Measurements from ENCODE around the gene PLXNA2. TPM values are rescaled to one million over a fixed set of nuclear protein-coding genes. Genes with fewer than 3 reads are reported as not detected.
A peak's percentile ranks its signal among the peaks of the same experiment; 100 is the strongest.

The PLXNA2 gene
- total RNA-seq, 4 donors from 2014 or later, result 19.8 to 41.6 (median 27.9) TPM

DNA sequence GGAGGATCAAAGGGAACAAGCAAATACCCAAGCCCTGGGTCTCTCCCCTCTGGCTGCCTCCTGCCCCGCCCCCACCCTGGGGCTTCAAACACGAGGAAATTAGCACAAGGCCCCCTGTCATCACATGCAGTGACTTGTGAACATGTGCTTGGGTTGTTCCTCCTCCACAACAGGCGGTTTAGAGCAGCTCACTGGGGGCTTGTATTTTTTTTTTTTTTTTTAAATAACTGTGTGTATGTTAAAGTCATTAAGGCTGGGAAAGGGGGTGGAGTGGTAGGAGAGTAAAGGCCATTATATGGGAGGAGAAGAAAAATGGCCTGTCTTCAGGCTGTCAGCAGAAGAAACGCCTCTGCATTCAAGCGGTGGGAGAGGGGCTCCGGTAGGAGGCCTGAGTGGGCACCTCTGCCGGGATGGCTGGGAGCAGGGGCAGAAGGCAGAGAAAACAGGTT is 64.2 kb downstream of the PLXNA2 start:
- intact Hi-C loops (cut with DNase I), result loop anchor here (5.0 kb wide), 1 partner anchor 57 kb away; no protein-coding TSS in a partner anchor
- WGBS, result 61% methylated on average over 7 of the region's 7 CpGs
- Histone ChIP-seq H3K9me3 (no peaks in the 10 kb centered on the region), H3K27me3 (no peaks in the 10 kb centered on the region), H3K27ac (replicated peaks in 1 of 4) (peak overlapping the region in 3 of 4 donors; percentile 44 to 83 (median 57)), H3K4me1 (peaks cover 66 to 94% (median 87%) of the 10 kb centered on the region in 4 donors), H3K36me3 (no peaks in the 10 kb centered on the region), H3K4me3 (no peak overlapping the region)
- TF ChIP-seq EP300 (IDR thresholded peaks at IDR 0.05) (no peak), POLR2A (IDR thresholded peaks at IDR 0.05; ENCODE audit: low read depth) (no peak), CTCF (IDR thresholded peaks at IDR 0.05) (no peak), POLR2AphosphoS5 (IDR thresholded peaks at IDR 0.05) (no peak)
- DNase-seq (ENCODE audit: extremely low spot score), result no peak

DNA sequence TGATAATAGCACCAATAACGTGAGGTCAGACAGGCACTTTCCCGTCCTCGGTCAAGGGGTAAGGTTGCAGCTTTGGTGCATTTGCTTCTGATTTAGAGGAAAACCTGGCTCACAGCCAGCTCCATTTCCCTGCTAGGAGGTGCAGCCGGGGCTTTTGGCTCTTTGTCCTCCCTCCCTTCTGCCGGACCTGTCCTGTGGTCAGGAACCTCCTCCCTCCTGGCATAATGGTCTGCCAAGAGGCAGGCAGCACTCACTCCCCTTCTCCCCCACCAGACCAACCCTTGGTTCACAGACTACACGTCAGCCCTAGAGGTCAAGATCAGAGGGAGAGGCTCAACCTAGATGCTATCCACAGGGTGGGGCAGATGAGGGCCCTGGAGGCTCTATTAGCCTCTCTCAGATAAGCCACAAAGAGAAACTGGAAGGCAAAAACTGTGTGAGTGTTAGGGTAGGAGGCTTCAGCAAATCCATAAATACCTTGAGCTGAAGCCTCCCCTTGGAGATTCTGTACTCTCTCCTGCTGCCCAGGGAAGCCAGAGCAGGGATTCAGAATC is 64.8 kb downstream of the PLXNA2 start:
- Histone ChIP-seq H3K4me3 (no peak overlapping the region), H3K27me3 (no peaks in the 10 kb centered on the region), H3K27ac (replicated peaks in 1 of 4) (peak overlapping the region; percentile 22 to 83 (median 50)), H3K4me1 (peaks cover 61 to 94% (median 87%) of the 10 kb centered on the region in 4 donors), H3K9me3 (no peaks in the 10 kb centered on the region), H3K36me3 (no peaks in the 10 kb centered on the region)
- DNase-seq (ENCODE audit: extremely low spot score), result no peak
- no peak for TF ChIP-seq POLR2A (IDR thresholded peaks at IDR 0.05; ENCODE audit: low read depth)
- no peak for TF ChIP-seq POLR2AphosphoS5 (IDR thresholded peaks at IDR 0.05)
- TF ChIP-seq EP300 (IDR thresholded peaks at IDR 0.05), result no peak
- TF ChIP-seq CTCF (IDR thresholded peaks at IDR 0.05), result no peak
- intact Hi-C loops (cut with DNase I), result no loop called here
- 59% methylated on average over 6 of the region's 6 CpGs for WGBS

DNA sequence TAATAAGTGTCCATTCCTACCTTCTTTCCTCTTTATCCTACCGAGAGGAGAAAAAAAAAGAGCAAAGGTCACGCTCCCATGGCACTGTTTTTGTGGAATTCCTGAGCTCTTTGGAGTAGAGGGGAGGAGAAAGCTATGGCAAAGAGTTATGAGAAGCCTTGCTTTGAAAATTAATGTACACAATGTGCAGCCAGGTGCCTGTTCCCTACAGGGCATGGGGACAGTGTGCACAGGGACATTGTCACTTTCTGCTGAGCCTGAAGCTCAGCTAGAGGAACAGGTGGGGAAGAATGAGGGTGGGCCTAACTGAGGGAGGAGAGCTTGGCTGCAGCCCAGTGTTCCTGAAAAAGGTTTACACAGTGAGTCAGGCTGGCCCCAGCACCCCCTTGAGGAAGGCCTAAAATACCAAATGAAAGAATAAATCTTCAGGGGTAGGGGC is 66.1 kb downstream of the PLXNA2 start:
- 76% methylated on average over 2 of the region's 2 CpGs for WGBS
- Histone ChIP-seq H3K27ac (replicated peaks in 1 of 4) (peak overlapping the region in 3 of 4 donors; percentile 44 to 83 (median 57)), H3K4me3 (no peak overlapping the region), H3K9me3 (no peaks in the 10 kb centered on the region), H3K4me1 (peaks cover 50 to 87% (median 82%) of the 10 kb centered on the region in 4 donors), H3K27me3 (no peaks in the 10 kb centered on the region), H3K36me3 (no peaks in the 10 kb centered on the region)
- intact Hi-C loops (cut with DNase I), result no loop called here
- TF ChIP-seq CTCF (IDR thresholded peaks at IDR 0.05) (no peak), POLR2A (IDR thresholded peaks at IDR 0.05; ENCODE audit: low read depth) (no peak), POLR2AphosphoS5 (IDR thresholded peaks at IDR 0.05) (no peak), EP300 (IDR thresholded peaks at IDR 0.05) (no peak)
- no peak for DNase-seq (ENCODE audit: extremely low spot score)

GRCh38 chr1:208177656-208178055 is 66.5 kb downstream of the PLXNA2 start:
- WGBS, result 75% methylated on average over 3 of the region's 3 CpGs

More at GRCh38 chr1:208177656-208178055, 66.5 kb downstream of the PLXNA2 start:
- Histone ChIP-seq H3K4me3 (no peak overlapping the region), H3K36me3 (no peaks in the 10 kb centered on the region), H3K27ac (replicated peaks in 1 of 4) (peak overlapping the region in 3 of 4 donors; percentile 44 to 83 (median 57)), H3K9me3 (no peaks in the 10 kb centered on the region), H3K27me3 (no peaks in the 10 kb centered on the region), H3K4me1 (peaks cover 45 to 87% (median 82%) of the 10 kb centered on the region in 4 donors)
- intact Hi-C loops (cut with DNase I), result no loop called here
- DNase-seq (ENCODE audit: extremely low spot score), result no peak
- no peak for TF ChIP-seq EP300 (IDR thresholded peaks at IDR 0.05)
- no peak for TF ChIP-seq POLR2AphosphoS5 (IDR thresholded peaks at IDR 0.05)
- no peak for TF ChIP-seq POLR2A (IDR thresholded peaks at IDR 0.05; ENCODE audit: low read depth)
- TF ChIP-seq CTCF (IDR thresholded peaks at IDR 0.05), result no peak
